TTC549 (cell line): ENCODE data around the gene OR4C45.
"Not testable (repeated sequence)": the region's sequence is repeated elsewhere in the genome, so short reads cannot be mapped to it uniquely, and the experiment has no call there.

ENCODE experiments used
- FAIRE-seq: peaks from 2 replicates; lab custom pipeline; 2012; peaks lifted over from hg19 to GRCh38; lab: Jason Lieb, UNC

OR4C45 gene

DNA sequence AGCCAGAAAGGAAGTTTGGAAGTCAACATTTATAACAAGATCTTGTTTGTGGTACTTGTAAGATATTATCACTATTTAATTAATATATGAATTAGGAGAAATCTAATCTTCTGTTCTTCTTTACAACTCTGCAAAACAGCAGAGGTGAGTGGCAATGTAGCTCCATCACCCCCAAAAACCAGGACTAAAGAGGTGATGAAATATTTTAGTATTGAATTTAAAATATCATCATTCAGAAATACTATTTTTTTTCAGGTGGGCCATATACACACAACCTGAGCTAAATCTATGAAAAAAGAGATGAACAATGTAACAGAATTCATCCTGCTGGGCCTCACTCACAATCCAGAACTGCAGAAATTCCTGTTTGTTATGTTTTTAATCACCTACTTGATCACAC lies at the start of gene OR4C45:
TSS of gene OR4C45 (plus strand) at position 301 of the 400 bp plus-strand sequence.
- no peak for FAIRE-seq

DNA sequence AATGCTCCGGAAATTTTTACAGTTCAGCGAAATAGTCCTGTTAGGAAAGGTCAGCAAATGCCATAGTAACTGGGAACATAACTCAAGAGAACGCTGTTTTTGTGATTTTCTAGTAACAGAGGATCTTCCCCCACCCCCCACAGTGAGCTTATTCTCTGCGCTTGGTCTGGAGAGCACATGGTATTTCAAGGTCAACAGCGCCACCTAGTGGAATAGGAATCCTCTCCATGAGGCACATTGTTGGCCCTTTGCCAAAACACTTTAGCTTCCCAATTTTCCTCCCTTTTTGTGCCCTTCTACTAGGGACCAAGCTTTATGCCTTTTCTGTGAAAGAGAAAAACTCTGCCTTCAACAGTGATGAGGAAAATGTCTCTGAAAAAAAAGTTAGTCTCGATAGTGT lies 37.1 kb upstream of the OR4C45 start:
- FAIRE-seq, result no peak

DNA sequence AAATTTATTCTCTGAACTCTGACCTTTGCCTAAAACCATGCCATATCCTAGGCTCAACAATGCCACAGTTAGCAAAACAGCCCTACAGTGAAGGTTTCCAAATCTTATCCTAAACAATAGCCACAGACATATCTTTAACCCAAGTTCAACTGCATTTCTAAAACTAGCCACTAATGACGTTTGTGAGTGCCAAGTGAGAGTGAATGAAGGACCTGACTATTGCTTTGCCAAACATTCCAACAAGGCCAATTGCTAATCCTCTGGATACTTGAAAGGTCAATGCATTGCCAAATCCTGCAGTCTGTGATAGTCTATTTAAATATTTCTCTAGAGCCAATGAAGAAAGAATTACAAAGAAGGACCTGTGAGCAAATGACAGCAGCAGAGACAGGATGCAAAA lies 2.5 kb upstream of the OR4C45 start:
- no peak for FAIRE-seq

DNA sequence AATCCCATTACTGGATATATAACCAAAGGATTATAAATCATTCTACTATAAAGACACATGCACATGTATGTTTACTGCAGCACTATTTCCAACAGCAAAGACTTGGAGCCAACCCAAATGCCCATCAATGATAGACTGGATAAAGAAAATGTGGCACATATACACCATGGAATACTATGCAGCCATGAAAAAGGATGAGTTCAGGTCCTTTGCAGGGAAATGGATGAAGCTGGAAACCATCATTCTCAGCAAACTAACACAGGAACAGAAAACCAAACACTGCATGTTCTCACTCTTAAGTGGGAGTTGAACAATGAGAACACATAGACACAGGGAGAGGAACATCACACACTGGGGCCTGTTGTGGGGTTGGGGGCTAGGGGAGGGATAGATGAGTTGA lies 3.6 kb downstream of the OR4C45 start:
- FAIRE-seq, result not testable (repeated sequence)

DNA sequence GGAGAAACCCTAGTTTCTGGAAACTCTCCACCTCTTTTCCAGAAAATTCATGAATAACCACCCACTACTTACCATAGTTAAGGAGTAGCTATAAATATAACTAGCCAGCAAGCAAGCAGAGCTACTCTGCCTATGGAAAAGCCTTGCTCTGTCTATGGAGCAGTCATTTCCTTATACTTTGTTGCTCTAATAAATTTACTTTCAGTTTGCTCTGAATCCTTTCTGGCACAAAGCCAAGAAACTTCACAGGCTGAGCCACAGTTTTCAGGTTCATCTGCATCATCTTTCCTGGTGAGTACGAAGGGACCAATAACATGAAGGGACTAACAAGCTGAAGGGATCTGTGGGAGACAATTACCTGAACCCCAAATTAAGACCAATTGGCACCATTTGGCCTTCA lies 4.6 kb downstream of the OR4C45 start:
- FAIRE-seq, result no peak

DNA sequence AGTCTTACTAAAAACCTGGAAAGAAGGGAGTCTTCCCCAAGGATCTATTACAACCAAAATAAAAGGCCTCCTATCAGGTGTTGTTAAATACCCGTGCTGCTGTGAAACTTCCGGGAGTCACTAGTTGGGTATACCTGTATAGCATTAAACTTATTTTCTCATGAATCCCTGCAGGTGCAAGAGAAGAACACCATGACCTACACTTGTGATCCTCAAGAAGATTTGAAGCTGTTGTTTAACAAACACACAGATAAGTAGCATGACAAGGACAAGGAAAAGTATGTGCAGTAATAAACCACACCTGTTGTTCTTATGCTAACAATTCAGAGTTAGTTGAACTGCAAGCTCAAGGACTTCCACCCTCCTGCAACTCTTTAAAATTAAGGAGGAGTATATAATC lies 12.0 kb downstream of the OR4C45 start:
- no peak for FAIRE-seq

GRCh38 chr11:50063056-50063455 lies 30.4 kb downstream of the OR4C45 start:
- not testable (repeated sequence) for FAIRE-seq

DNA sequence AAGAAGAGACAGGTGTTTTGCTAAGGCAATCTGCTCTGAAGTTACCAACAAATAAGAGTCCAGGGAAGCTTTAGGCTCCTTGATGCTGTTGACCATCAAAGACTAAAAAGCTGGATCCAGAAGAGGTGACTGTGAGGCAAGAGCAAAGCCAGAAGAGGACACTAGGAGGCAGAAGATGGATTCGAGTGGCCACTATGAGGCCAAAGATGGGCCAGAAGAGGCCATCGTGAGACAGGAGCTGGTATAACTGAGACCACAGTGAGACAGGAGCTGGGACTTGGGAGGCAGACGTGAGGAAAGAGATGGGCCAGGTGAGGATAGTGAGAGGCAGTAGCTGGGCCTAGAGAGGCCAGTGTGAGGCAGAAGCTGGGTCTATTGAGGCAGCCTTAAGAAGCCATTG lies 37.7 kb downstream of the OR4C45 start:
- no peak for FAIRE-seq

DNA sequence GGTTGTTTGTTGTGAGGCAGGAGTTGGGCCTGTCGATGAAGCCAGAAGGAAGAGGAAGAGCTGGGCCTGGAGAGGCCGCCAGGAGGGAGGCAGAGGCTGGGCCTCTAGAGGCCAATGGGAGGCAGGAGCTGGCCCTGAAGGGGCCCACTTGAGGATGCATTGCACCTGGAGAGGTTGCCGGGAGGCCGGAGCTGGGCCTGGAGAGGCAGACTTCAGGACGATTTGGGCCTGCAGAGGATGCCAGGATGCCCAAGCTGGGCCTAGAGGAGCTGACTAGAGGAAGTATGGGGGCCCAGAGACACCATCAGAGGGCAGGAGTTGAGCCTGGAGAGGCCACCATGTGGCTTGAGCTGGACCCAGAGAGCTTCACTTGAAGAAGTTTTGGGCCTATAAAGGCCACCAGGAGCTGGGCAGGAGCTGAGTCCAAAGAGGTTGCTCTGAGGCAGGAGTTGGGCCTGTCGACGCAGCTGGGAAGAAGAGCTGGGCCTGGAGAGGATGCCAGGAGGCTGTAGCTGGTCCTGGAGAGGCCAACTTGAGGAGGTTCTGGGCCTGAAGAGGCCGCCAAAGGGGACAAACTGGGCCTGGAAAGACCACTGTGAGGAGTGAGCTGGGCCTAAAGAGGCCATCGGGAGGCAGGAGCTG lies 39.0 kb downstream of the OR4C45 start:
- no peak for FAIRE-seq

DNA sequence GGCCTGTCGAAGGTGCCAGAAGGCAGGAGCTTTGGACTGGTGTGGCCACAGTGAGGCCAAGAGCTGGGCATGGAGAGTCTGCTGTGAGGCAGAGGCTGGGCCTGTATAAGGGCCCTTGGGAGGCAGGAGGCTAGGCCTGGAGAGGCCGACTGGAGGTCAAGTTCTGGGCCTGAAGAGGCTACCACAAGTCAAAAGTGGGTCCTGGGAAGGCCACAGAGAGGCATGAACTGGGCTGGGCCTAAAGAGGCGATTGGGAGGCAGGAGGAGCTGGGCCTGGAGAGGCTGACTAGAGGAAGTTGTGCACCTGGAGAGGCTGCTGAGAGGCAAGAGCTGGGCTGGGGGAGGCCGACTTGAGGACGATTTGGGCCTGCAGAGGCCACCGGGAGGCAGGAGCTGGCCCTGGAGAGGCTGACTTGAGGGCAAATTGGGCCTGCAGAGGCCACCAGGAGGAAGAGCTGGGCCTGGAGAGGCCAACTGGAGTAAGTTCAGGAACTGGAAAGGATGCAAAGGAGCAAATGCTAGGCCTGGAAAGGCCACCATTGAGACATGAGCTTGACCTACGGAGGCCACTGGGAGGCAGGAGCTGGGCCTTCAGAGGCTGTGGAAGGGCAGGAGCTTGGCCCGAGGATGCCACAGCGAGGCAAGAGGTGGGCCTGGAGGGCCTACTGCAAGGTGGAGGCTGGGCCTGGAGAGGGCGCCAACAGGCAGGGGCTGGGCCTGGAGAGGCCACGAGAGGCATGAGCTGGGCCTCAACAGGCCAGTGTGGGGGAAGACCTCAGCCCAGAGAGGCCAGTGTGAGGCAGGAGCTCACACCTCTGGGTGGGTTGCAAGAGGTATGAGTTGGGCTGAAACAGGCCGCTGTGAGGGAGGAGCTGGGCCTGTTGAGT lies 39.8 kb downstream of the OR4C45 start:
- FAIRE-seq, result no peak

- FAIRE-seq, result no peak
These were observed 40.7 kb downstream of the OR4C45 start for GRCh38 chr11:50073113-50074105.

DNA sequence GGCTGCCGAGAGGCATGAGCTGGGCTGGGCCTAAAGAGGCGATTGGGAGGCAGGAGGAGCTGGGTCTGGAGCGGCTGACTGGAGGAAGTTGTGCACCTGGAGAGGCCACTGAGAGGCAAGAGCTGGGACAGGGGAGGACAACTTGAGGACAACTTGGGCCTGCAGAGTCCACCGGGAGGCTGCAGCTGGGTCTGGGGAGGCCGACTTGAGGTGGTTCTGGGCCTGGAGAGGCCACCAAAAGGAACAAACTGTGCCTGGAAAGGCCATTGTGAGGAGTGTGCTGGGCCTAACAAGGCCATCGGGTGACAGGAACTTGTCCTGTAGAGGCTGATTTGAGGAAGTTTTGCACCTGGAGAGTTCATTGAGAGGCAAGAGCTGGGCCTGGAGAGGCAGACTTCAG lies 41.5 kb downstream of the OR4C45 start:
- no peak for FAIRE-seq

- no peak for FAIRE-seq
These were observed 43.2 kb downstream of the OR4C45 start for GRCh38 chr11:50075856-50076255.

- no peak for FAIRE-seq
These were observed 44.9 kb downstream of the OR4C45 start for GRCh38 chr11:50077526-50077925.

- FAIRE-seq, result no peak
These were observed 45.3 kb downstream of the OR4C45 start for GRCh38 chr11:50078001-50078400.

- FAIRE-seq, result not testable (repeated sequence)
These were observed 46.3 kb downstream of the OR4C45 start for GRCh38 chr11:50078946-50079345.

GRCh38 chr11:50080256-50080655 lies 47.6 kb downstream of the OR4C45 start:
- no peak for FAIRE-seq
